ENCODE results near the gene SLC25A11.
A peak's percentile ranks its signal among the peaks of the same experiment; 100 is the strongest.

The SLC25A11 gene

DNA sequence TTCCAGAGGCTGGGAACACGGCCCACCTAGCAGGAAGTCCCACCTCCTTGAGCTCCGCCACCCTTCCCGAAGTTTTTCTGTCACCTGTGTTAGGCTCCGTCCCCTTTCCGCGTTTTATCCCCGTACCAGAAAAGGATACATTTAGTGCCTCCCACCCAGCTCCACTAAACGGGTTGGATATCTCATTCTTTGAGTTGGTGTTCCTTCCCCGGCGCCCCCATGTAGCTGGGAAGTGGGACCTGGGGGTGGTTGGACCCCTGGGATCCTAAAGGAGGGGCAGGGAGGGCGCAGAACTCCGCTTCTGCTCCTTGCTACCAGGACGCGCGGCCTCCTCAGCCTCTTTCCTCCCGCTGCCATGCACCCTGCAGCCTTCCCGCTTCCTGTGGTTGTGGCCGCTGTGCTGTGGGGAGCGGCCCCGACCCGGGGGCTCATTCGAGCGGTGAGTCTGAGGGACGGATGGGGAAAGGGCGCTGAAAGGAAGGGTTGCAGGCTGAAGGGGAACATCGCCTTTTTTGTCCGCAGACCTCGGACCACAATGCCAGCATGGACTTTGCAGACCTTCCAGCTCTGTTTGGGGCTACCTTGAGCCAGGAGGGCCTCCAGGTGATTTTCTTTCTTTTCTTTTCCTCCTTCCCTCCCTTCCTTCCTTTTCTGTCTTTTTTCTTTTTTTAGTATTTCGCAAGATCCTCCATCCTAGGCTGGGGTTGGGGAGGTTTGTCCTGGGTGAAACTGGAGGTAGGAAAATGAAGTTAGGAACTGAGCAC, 891 bp upstream of the SLC25A11 start:
- DNase-seq (ENCODE audit: low read depth, low spot score) = no peak
- CTCF ChIA-PET = interaction anchor here (0.8 to 1.4 kb wide), 4 partner anchors 11 to 37 kb away, joined by 3 to 5 read pairs (median 4); partner anchors contain the start of gene CHRNE
- TF ChIP-seq, protein P1, sequence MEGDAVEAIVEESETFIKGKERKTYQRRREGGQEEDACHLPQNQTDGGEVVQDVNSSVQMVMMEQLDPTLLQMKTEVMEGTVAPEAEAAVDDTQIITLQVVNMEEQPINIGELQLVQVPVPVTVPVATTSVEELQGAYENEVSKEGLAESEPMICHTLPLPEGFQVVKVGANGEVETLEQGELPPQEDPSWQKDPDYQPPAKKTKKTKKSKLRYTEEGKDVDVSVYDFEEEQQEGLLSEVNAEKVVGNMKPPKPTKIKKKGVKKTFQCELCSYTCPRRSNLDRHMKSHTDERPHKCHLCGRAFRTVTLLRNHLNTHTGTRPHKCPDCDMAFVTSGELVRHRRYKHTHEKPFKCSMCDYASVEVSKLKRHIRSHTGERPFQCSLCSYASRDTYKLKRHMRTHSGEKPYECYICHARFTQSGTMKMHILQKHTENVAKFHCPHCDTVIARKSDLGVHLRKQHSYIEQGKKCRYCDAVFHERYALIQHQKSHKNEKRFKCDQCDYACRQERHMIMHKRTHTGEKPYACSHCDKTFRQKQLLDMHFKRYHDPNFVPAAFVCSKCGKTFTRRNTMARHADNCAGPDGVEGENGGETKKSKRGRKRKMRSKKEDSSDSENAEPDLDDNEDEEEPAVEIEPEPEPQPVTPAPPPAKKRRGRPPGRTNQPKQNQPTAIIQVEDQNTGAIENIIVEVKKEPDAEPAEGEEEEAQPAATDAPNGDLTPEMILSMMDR (IDR thresholded peaks at IDR 0.05; ENCODE audit: insufficient read depth, low read length, missing control alignments) = no peak
- H3K4me3 ChIP-seq (ENCODE audit: low read depth, low read length) = peak overlapping the region; percentile 92
- POLR2A ChIA-PET = interaction anchor here (0.6 to 4.0 kb wide), 11 partner anchors 10 to 81 kb away, joined by 3 to 61 read pairs (median 6); partner anchors contain the start of genes CAMTA2, ENO3, PFN1 and SPAG7

DNA sequence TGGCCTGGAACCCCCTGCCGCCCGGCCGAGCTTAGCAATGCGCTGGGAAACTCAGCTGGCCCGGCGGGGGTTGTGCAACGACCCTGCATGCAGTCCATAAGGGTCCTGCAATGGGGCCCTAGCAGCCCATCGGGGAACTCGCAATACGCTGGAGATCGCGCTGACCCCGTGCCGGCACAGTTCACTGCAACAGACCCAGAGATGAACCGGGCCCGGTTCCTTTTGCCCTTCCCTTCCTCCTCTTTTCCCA, 375 bp downstream of the SLC25A11 start:
- TF ChIP-seq, protein P1 (IDR thresholded peaks at IDR 0.05; ENCODE audit: insufficient read depth, low read length, missing control alignments) = no peak
- CTCF ChIA-PET = interaction anchor here (0.8 to 1.7 kb wide), 7 partner anchors 10 to 47 kb away, joined by 3 to 8 read pairs (median 4); partner anchors contain the start of gene CHRNE
- H3K4me3 ChIP-seq (ENCODE audit: low read depth, low read length) = peak overlapping the region; percentile 92
- POLR2A ChIA-PET = interaction anchor here (0.7 to 4.0 kb wide), 9 partner anchors 11 to 58 kb away, joined by 3 to 61 read pairs (median 6); partner anchors contain the start of genes CAMTA2, ENO3, INCA1 and KIF1C
- DNase-seq (ENCODE audit: low read depth, low spot score) = no peak

DNA sequence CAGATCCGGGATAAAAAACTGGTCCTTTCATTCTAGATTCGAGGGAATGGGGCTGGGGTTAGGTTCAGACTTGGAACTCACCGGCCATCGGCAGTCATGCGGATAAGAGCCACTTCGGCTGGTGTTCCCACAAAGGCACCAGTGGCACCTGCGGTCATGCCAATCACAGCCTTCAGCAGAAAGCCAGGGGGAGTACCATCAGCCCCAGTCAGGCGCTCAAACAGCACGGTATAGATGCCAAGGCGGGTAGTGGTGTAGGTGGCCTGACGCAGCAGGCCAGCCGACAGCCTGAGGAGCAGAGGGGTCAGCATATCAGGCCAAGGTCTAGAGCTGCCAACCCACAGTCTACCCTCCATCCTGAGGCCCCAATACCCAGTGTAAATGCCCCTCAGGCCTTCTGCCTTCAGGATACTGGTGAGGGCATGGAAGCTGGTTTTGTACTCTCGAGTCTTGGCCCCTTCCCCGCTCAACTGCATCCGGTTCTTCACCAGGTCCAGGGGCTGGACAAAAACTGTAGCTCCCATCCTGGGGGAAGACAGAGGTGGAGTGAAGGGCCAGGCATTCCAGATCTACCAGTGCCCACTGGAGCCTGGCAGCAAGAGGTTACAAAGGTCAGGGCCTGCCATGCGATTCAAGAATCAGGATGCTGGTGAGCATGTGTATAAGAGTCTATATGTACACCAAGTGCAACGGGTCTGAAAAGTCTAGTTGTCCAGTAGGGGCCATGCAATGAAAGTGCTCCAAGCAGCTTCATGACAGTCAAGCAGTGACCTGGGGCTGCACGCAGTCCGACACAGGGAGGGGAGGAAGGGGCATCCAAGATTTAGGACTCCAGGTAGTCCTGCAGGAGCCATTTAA, 929 bp downstream of the SLC25A11 start:
- CTCF ChIA-PET = interaction anchor here (0.8 to 1.7 kb wide), 4 partner anchors 20 to 48 kb away, joined by 3 to 8 read pairs (median 4); no protein-coding TSS in a partner anchor
- H3K4me3 ChIP-seq (ENCODE audit: low read depth, low read length) = peak overlapping the region; percentile 92
- DNase-seq (ENCODE audit: low read depth, low spot score) = no peak
- TF ChIP-seq, protein P1 (IDR thresholded peaks at IDR 0.05; ENCODE audit: insufficient read depth, low read length, missing control alignments) = no peak
- POLR2A ChIA-PET = interaction anchor here (1.2 to 4.0 kb wide), 5 partner anchors 12 to 59 kb away, joined by 6 to 61 read pairs (median 7); partner anchors contain the start of genes CAMTA2, ENO3, INCA1 and KIF1C

DNA sequence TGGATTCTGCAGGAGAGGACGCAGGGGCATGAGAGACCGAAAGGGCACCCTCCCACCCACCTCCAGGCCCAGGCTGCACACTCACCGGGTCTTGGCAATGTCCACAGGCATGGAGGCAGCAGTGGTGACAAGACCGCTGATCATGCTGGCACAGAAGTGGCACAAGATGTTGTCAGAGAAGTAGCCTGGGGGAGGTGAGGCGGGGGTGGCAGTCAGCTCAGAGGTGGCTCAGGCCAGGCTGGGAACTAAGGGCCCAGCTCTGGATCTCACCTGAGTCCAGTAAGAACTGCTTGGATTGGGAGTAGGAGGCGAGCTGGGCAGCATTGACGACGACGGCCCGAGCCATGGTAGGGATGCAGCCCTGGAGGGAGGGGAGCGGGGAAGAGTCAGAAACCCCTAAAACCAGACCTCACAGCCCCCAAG, 1.8 kb downstream of the SLC25A11 start:
- DNase-seq (ENCODE audit: low read depth, low spot score) = no peak

DNA sequence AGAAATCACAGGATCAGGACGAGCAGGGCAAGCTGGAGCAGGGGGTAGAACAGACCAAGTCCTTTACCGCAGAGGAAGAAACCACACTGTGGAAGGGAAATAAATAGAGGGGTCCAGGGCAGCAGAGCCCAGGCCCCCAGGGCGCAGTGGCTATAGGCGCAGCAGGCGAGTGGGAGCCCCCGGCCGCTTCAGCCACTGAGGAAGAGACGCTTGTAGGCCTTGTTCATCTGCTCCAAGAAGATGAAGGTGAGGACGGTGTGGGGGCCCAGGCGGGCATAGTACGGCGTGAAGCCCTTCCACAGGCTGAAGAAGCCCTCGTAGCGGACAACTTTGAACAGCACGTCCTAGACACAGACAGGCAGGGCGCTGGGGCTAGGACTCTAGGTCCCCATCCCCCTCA, 2.3 kb downstream of the SLC25A11 start:
- TF ChIP-seq, protein P1 (IDR thresholded peaks at IDR 0.05; ENCODE audit: insufficient read depth, low read length, missing control alignments) = no peak
- POLR2A ChIA-PET = no interaction called here
- no peak for DNase-seq (ENCODE audit: low read depth, low spot score)
- CTCF ChIA-PET = interaction anchor here (1.0 to 2.7 kb wide), 2 partner anchors 18 to 28 kb away, joined by 3 to 11 read pairs; no protein-coding TSS in a partner anchor
- H3K4me3 ChIP-seq (ENCODE audit: low read depth, low read length) = no peak overlapping the region

More for the DNA sequence above, 1.8 kb downstream of the SLC25A11 start:
- POLR2A ChIA-PET = no interaction called here
- peak overlapping the region; percentile 92 for H3K4me3 ChIP-seq (ENCODE audit: low read depth, low read length)
- TF ChIP-seq, protein P1 (IDR thresholded peaks at IDR 0.05; ENCODE audit: insufficient read depth, low read length, missing control alignments) = no peak
- CTCF ChIA-PET = interaction anchor here (2.7 kb wide), 1 partner anchor 29 kb away, joined by 11 read pairs; no protein-coding TSS in a partner anchor
